GM13977 (cell line): ENCODE data around the gene ARPIN.
"Not testable (repeated sequence)": the region's sequence is repeated elsewhere in the genome, so short reads cannot be mapped to it uniquely, and the experiment has no call there.

ENCODE experiments used
- DNase-seq: peaks from one replicate; pipeline ENCODE4 v3.0.0; 2012; ENCODE audit warnings: low spot score
- CTCF ChIP-seq: IDR thresholded peaks from 2 replicates; pipeline ENCODE4 v1.5.1; 2012; ENCODE audit warnings: mild to moderate bottlenecking, control low read depth; ENCODE audit not compliant: insufficient read depth; ENCODE audit errors: extremely low read depth, missing control alignments
- in situ Hi-C: fragments of 300-500 bp; cut with MboI; formaldehyde crosslinking; loops from one replicate; pipeline ENCODE4 v1.12.0; 2022; ENCODE audit warnings: low sequenced_read_pairs, low pct_unique_long_range_greater_than_20kb, mixed read lengths, inconsistent platforms; ENCODE audit not compliant: unreplicated experiment

Gene ARPIN

GRCh38 chr15:89858661-89859458, 53.9 kb downstream of the ARPIN start:
- in situ Hi-C loops = no loop called here
- TF ChIP-seq CTCF = no peak
- no peak for DNase-seq

- TF ChIP-seq CTCF = no peak
- in situ Hi-C loops = no loop called here
These were observed 55.1 kb downstream of the ARPIN start for GRCh38 chr15:89857673-89858072.

GRCh38 chr15:89855948-89856347, 56.8 kb downstream of the ARPIN start:
- in situ Hi-C loops = no loop called here
- no peak for TF ChIP-seq CTCF
- no peak for DNase-seq

More at GRCh38 chr15:89857673-89858072, 55.1 kb downstream of the ARPIN start:
- DNase-seq = no peak

GRCh38 chr15:89854863-89855262, 57.9 kb downstream of the ARPIN start:
- in situ Hi-C loops, DNase-seq: not testable (repeated sequence)

- no peak for DNase-seq
- in situ Hi-C loops = no loop called here
- no peak for TF ChIP-seq CTCF
These were observed 60.3 kb downstream of the ARPIN start for GRCh38 chr15:89852342-89852995.

- DNase-seq = peak; percentile 54
- TF ChIP-seq CTCF = no peak
- in situ Hi-C loops = no loop called here
These were observed 60.9 kb downstream of the ARPIN start for GRCh38 chr15:89851673-89852341.

GRCh38 chr15:89848970-89849292, 63.8 kb downstream of the ARPIN start:
- DNase-seq = no peak
- TF ChIP-seq CTCF = no peak
- in situ Hi-C loops = no loop called here
